Left lung (tissue), 10 donors: Measurements from ENCODE around the gene PIGN. TPM values are rescaled to one million over a fixed set of nuclear protein-coding genes. Genes with fewer than 3 reads are reported as not detected.

Source experiments
- ATAC-seq: fragments of 200-7000 bp; cut with Tn5 transposase; one replicate; pipeline ENCODE4 v1.9.1; 2020; ENCODE audit warnings: moderate library complexity
- DNase-seq, 4 donors: peaks; one replicate each; pipeline ENCODE4 v3.0.0-alpha.2; 2013 to 2020
- H3K27ac ChIP-seq, 2 donors: fragments of 200-600 bp; sonication (generic) in 1 of 2; one replicate each; pipeline versions ENCODE4 v1.5.0 to v1.8.0; 2020 to 2021
- H3K27me3 ChIP-seq, 2 donors: fragments of 200-600 bp; sonication (generic) in 1 of 2; one replicate each; pipeline versions ENCODE4 v1.5.0 to v1.8.0; 2020 to 2021
- H3K36me3 ChIP-seq, 2 donors: fragments of 200-600 bp; sonication (generic) in 1 of 2; one replicate each; pipeline versions ENCODE4 v1.5.0 to v1.8.0; 2020 to 2021
- H3K4me1 ChIP-seq, 2 donors: fragments of 200-600 bp; one replicate each; pipeline ENCODE4 v1.8.0; 2021
- H3K4me3 ChIP-seq, 2 donors: fragments of 200-600 bp; sonication (generic) in 1 of 2; one replicate each; pipeline versions ENCODE4 v1.5.0 to v1.8.0; 2020 to 2021; ENCODE audit warnings: mild to moderate bottlenecking in 1 of 2
- H3K9me3 ChIP-seq, 2 donors: fragments of 200-600 bp; sonication (generic) in 1 of 2; one replicate each; pipeline versions ENCODE4 v1.5.0 to v1.8.0; 2020 to 2021
- CTCF ChIP-seq, 2 donors: fragments of 200-600 bp; sonication (generic) in 1 of 2; IDR thresholded peaks; one replicate each; pipeline versions ENCODE4 v1.5.0 to v1.8.0; 2021; ENCODE audit warnings: antibody characterized with exemption in 2 of 2
- intact Hi-C, 2 donors: fragments of 100-400 bp; cut with DNase I; formaldehyde crosslinking; loops; one replicate each; pipeline versions ENCODE4 v1.11.2 to v1.14.2; 2022
- polyA plus RNA-seq, 6 donors: library from polyadenylated mRNA; unstranded; fragments of 120-200 nt; gene quantifications; one replicate each; pipeline ENCODE4 v1.2.1, GENCODE V29; 2013; ENCODE audit not compliant: insufficient read length in 6 of 6
- total RNA-seq, 2 donors: library from RNA; stranded (reverse); fragmentation: NEBNext Ultra II Directional; extraction: Animal tissue kit (Norgen Biotek cat#: 25700); gene quantifications; one replicate each; pipeline ENCODE4 v1.2.1, GENCODE V29; 2021
- donor health status: DM: no; HTN: yes; CAD: no.
- donor health status: DM: no; HTN: no; CAD: no.

The PIGN gene
- total and polyA plus RNA-seq, 8 donors: 28.1 to 36.8 (median 29.5) TPM

GRCh38 chr18:62071071-62071470, 115.8 kb downstream of the PIGN start:
- intact Hi-C loops: no loop called here
- no peak for ATAC-seq

GRCh38 chr18:62070302-62070701, 116.6 kb downstream of the PIGN start:
- H3K4me1 ChIP-seq: no peaks in the 10 kb centered on the region
- no peaks in the 10 kb centered on the region for H3K36me3 ChIP-seq
- ATAC-seq: no peak
- no peaks in the 10 kb centered on the region for H3K9me3 ChIP-seq
- no peak for DNase-seq
- no peak overlapping the region for H3K27ac ChIP-seq
- no peak for TF ChIP-seq CTCF (IDR thresholded peaks at IDR 0.05)
- H3K4me3 ChIP-seq: no peak overlapping the region
- intact Hi-C loops: no loop called here
- no peaks in the 10 kb centered on the region for H3K27me3 ChIP-seq

More at GRCh38 chr18:62071071-62071470, 115.8 kb downstream of the PIGN start:
- no peak for DNase-seq
- H3K27me3 ChIP-seq: no peaks in the 10 kb centered on the region
- TF ChIP-seq CTCF (IDR thresholded peaks at IDR 0.05): no peak
- H3K36me3 ChIP-seq: no peaks in the 10 kb centered on the region
- H3K9me3 ChIP-seq: no peaks in the 10 kb centered on the region
- H3K4me3 ChIP-seq: no peak overlapping the region
- H3K27ac ChIP-seq: no peak overlapping the region
- H3K4me1 ChIP-seq: no peaks in the 10 kb centered on the region

- no peaks in the 10 kb centered on the region for H3K4me1 ChIP-seq
- no peak for ATAC-seq
- no peak overlapping the region for H3K4me3 ChIP-seq
- no peaks in the 10 kb centered on the region for H3K36me3 ChIP-seq
- peak in 1 of 4 donors; percentile 18 for DNase-seq
- no peak for TF ChIP-seq CTCF (IDR thresholded peaks at IDR 0.05)
- no peaks in the 10 kb centered on the region for H3K27me3 ChIP-seq
- intact Hi-C loops: no loop called here
- H3K27ac ChIP-seq: no peak overlapping the region
- no peaks in the 10 kb centered on the region for H3K9me3 ChIP-seq
Measured at GRCh38 chr18:62069556-62069955, 117.3 kb downstream of the PIGN start.

GRCh38 chr18:62066102-62066818, 120.6 kb downstream of the PIGN start:
- no peak overlapping the region for H3K27ac ChIP-seq
- intact Hi-C loops: no loop called here

GRCh38 chr18:62064361-62064760, 122.5 kb downstream of the PIGN start:
- Histone ChIP-seq H3K4me3 (no peak overlapping the region), H3K4me1 (no peaks in the 10 kb centered on the region), H3K27ac (no peak overlapping the region), H3K9me3 (no peaks in the 10 kb centered on the region), H3K36me3 (peaks cover 0 to 5% of the 10 kb centered on the region in 2 donors), H3K27me3 (no peaks in the 10 kb centered on the region)
- TF ChIP-seq CTCF (IDR thresholded peaks at IDR 0.05): no peak
- ATAC-seq (no peak), DNase-seq (no peak)
- intact Hi-C loops: no loop called here

More at GRCh38 chr18:62066102-62066818, 120.6 kb downstream of the PIGN start:
- no peak overlapping the region for H3K4me3 ChIP-seq
- ATAC-seq (no peak), DNase-seq (no peak)
- H3K27me3 ChIP-seq: no peaks in the 10 kb centered on the region
- H3K4me1 ChIP-seq: no peaks in the 10 kb centered on the region
- no peaks in the 10 kb centered on the region for H3K36me3 ChIP-seq
- TF ChIP-seq CTCF (IDR thresholded peaks at IDR 0.05): no peak
- no peaks in the 10 kb centered on the region for H3K9me3 ChIP-seq
